GF-D8 (cell line): Measurements from ENCODE around the gene TAF13.

Source experiments
- DNase-seq: peaks from one replicate; lab custom pipeline; 2025; lab: John Stamatoyannopoulos, UW

The TAF13 gene

GRCh38 chr1:109075531-109076490 lies at the start of gene TAF13:
TSS of gene TAF13 (minus strand) at chr1:109076003. CDS start at chr1:109075947, 56 bp downstream.
- peak; percentile 79 for DNase-seq

DNA sequence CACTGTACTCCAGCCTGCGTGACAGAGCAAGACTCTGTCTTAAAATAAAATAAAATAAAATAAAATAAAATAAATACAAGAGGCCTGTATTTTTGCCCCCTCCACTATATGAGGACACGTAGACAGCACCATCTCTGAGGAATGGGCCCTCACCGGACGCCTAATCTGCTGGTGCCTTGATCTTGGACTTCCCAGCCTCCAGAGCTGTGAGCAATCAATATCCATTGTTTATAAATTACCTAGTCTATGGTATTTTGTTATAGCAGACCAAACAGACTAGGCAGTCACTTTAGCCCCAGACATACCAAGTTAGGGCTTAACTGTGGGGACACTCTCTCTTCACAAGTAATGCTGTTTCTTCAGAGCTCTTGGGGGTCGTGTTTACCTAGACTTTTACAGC lies 44.6 kb upstream of the TAF13 start:
- no peak for DNase-seq

GRCh38 chr1:109118089-109118488 lies 42.3 kb upstream of the TAF13 start:
- no peak for DNase-seq

DNA sequence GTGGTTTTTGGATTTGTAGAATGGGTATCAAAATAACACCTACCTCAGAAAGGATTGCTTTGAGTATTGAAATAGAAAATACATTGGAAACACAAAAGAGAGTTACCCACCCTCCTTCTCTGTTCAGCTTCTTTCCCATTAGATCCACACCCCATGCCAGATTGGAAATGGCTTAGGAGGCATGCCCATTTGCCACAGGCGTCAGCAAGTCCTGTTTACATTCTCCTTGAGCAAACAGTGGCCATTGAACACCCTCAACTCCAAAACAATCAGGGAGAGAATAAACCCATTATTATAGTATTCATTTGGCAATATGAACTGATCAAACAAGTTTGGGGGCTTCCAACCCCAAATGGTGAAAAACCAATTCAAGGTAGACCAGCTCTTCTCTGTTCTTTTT lies 40.5 kb upstream of the TAF13 start:
- DNase-seq = no peak

DNA sequence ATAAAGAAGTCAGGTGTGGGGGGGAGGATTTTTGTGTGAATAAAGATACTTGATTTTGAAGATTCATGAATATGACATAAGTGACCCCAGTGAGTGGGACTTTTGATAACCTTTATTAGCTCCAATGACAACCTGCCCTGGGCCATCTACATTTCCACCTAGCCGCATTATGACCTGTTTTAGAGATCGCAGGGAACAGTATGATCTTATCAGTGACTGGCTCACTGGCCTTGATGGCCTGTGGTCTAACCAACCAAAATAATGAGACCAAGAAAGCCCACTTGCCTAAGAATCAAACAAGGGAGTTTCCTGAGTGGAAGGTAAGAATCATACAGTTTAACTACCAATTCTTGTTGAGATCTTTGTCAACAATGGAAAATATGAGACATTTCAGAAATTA lies 39.9 kb upstream of the TAF13 start:
- DNase-seq = no peak

GRCh38 chr1:109114342-109114674 lies 38.5 kb upstream of the TAF13 start:
- DNase-seq = no peak

DNA sequence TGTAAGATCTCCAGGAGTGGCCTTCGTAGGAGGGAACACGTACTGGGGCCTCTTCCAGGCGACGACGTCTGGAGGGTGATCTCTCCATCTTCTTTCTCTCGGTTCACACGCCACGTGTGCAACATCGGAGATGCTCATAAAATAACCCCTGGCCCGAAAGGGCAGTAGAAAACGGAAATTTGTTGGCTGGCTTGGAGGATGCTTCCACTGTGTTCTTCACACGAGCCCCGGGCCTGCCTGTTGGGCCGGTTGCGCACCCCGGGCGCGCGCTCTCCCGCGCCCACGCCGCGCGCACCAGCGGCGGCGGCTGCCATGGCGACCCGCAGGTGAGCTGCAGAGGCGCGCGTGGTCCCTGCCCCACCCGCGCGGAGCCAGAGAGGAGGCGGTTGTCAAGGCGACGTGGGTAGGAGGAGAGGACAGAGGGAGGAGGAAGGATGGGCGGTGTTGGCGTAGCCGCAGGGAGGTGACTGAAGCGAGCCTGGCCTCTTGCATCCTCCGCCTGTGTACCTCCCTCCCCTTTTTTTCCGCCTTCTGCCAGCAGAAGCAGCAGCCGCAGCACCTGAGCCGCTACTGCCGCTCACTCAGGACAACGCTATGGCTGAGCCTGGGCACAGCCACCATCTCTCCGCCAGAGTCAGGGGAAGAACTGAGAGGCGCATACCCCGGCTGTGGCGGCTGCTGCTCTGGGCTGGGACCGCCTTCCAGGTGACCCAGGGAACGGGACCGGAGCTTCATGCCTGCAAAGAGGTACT lies 38.0 kb upstream of the TAF13 start, which contains the start of gene ELAPOR1:
Gene ELAPOR1 (plus strand): TSS at position 526 of the 752 bp plus-strand sequence. CDS start 69 bp downstream, at position 595.
- no peak for DNase-seq

GRCh38 chr1:109112652-109113285 lies 37.0 kb upstream of the TAF13 start:
- DNase-seq = peak; percentile 48

- peak; percentile 65 for DNase-seq
Observed at GRCh38 chr1:109112056-109112651, 36.4 kb upstream of the TAF13 start.

DNA sequence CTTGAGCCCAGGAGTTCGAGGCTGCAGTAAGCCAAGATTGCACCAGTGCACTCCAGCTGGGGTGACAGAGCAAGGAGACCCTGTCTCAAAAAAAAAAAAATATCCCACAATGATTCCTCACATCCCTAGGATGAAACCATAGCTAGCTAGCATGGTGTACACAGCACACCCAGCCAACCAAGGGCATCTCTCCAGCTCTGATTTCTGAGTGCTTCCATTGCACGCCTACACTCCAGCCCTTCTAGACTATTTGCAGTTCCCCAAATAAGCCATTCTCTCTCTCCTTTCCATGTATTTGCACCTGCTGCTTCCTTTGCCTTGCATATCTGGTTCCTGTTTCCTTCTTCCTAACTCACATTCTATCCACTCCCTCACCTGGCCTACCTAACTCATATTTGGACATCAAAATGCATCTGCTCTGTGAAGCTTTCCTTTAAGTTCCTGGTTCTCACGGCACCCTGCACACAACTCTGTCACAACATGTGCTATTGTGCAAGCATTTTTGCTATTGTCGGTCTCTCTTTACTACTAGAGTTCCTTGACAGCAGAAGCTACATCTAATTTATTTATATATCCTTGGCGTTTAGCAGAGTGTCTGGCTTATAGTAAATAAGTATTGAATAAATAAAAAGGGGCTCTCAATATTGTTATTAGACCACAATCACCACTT lies 35.7 kb upstream of the TAF13 start:
- peak; percentile 34 for DNase-seq

- DNase-seq = no peak
Observed at GRCh38 chr1:109109906-109110305, 34.1 kb upstream of the TAF13 start.

GRCh38 chr1:109107785-109108184 lies 32.0 kb upstream of the TAF13 start:
- no peak for DNase-seq

GRCh38 chr1:109105881-109106280 lies 30.1 kb upstream of the TAF13 start:
- no peak for DNase-seq

GRCh38 chr1:109104364-109105151 lies 28.8 kb upstream of the TAF13 start:
- no peak for DNase-seq

GRCh38 chr1:109099938-109100773 lies 24.4 kb upstream of the TAF13 start:
- DNase-seq = peak; percentile 92

GRCh38 chr1:109096120-109096519 lies 20.3 kb upstream of the TAF13 start:
- DNase-seq = no peak

GRCh38 chr1:109095631-109096030 lies 19.8 kb upstream of the TAF13 start:
- no peak for DNase-seq

DNA sequence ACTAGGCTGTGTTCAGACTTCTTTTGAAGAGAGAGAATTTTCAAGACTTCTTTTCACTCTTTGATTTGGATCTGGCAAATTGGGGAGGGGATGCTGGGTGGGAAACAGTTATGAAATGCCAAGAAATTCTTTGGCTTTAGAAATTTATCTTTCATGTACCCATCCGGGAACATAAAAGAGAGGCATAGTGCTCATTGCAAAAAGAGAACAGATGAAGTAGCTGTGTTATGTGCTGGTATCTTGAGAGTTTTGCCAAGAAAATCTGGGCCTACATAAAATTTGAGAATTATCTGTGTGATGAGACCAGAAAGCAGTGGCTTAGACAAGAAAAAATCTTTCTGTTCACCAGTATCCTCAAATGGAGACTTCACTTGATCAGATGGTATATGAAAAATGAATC lies 19.1 kb upstream of the TAF13 start:
- no peak for DNase-seq

GRCh38 chr1:109094377-109094803 lies 18.6 kb upstream of the TAF13 start:
- no peak for DNase-seq

- peak; percentile 10 for DNase-seq
Observed at GRCh38 chr1:109091839-109092193, 16.0 kb upstream of the TAF13 start.
